CD4-positive, alpha-beta T cell treated with Interleukin-2 at 100 ng/mL for 4 hours (primary cell): ENCODE results near the gene GZF1.

Experiments
- DNase-seq: peaks from one replicate; pipeline ENCODE4 v3.0.0-alpha.2; 2020; ENCODE audit warnings: low spot score

Gene GZF1

GRCh38 chr20:23407781-23408464, 45.9 kb downstream of the GZF1 start:
- DNase-seq, result peak; percentile 38

DNA sequence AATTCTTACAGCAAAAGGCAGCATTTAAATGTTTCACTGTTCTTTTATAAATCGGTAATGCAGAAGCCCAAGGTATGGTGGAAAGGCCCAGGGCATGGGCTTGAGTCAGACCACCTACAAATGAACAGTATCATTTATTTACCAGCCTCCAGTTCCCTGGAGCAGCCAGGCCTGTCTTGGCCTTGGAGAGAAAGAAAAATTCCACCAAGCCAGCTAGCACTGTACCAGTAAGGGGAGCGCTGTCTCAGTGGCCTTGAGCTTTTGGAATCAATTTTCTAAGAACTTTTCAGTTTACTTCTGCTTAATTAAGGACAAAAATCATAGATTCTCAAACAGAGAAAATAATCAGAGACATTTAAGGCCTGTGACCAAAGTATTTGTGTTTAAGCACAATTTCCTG, 47.0 kb downstream of the GZF1 start:
- DNase-seq, result no peak

GRCh38 chr20:23409800-23410199, 47.8 kb downstream of the GZF1 start:
- no peak for DNase-seq

DNA sequence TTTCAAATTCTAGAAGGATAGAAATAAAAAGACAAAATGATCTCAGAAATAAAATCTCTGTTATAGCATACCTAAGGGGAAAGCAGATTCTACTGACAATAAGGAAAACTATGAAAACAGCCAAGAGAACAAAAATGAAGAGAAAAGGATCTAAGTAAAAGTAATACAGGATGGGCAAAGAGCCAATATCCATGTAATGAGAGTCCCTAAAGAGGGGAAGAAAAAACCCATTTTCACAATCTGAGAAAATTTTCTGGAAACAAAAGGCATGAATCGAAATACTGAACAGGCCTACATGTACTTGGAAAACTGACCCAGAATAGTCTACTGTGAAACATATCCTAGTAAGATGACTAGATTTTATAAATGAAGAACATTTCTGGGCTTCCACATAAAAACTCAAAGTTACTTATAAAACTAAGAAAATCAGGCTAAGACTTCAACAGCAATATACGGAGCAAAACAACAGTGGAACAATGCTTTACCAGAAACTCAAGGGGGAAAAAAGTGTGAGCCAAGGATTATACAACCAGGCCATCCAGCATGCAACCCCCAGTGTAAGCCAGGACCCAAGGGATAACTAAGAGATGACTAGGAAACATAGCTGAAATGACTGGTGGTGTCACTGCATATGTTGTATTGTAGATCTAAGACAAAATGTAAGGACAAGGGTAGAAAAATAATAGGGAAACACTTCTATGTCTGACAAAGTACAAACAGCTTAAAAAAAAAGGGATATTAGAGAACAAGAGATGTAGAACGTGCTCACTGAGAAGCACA, 49.1 kb downstream of the GZF1 start:
- no peak for DNase-seq

GRCh38 chr20:23412026-23412425, 50.0 kb downstream of the GZF1 start:
- DNase-seq, result no peak

GRCh38 chr20:23413862-23414422, 52.0 kb downstream of the GZF1 start:
- DNase-seq, result no peak

- DNase-seq, result no peak
These were observed 52.7 kb downstream of the GZF1 start for GRCh38 chr20:23414526-23415188.

- DNase-seq, result no peak
These were observed 53.6 kb downstream of the GZF1 start for GRCh38 chr20:23415555-23415954.

- peak; percentile 33 for DNase-seq
These were observed 54.1 kb downstream of the GZF1 start for GRCh38 chr20:23415959-23416583.

DNA sequence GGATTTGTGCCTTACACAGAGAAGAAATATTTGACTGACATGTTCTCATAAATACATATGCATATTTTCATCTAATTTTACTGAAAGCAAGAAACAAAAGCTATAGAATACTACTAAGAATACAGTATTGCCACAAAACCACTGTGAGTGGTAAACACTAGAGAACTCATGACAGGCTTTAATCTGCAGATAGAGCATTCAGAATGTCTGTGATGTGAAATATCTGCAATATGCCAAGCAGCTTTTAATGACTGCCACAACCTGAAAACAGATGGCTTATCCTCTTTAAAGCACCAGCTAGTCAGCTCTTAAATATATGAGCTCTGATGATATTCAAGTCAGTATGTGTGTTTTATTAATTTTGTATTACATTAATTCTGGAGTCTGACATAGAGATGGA, 55.9 kb downstream of the GZF1 start:
- no peak for DNase-seq

DNA sequence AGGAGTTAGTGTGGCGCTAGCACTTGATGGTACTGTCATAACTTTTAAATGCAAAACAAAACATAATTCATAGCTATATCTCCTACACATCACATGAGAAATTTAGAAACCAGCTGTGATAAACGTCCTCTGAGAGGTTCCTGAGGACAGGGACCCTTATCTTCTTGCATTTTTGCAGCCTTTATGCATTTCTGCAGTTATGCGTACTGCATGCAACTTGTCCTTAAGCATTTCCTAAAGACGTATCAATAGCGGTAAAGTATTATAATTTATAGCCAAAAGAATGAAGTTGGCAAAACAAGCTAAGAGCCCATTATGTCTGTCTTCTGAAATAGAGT, 57.6 kb downstream of the GZF1 start:
- no peak for DNase-seq

DNA sequence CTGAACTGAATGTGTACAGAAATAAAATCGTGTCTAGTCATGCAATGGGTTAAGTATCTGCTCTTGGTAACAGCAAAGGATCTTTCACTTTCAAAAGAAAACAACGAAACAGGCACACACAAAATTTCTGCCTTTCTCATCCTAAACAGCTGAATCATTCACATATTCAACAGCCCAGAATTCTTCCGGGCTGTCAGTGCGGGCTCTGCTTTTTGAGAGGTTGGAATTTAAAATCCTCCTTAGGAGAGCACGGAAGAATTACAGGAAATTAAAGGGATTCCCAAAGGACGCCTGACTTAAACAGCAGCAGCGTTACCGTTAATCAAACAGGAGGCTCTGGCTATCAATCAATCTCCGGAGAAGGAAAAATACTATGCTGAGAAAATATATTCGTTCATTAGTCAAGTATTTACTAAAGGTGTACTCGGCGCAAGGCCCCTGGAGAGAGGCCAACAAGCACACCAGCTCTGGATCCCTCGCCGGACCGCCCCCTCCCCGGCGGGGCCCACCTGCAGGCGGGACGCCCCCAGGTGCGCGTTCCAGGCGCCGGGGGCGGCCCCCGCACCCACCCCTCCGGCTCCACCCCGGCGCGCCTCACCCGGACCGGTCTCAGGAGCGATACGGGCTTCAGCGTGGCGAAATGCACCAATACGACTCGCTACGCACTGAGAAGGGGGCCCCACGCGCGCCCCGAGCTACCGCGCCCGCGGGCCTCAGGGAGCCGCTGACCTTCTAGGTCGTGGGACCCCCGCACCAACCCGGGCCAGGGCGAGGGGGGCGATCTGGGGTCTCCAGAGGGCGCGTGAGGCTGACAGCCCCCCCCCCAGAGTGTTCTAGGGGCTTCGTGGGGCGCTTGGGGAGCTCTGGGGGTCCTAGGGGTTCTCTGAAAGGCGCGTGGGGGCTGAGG, 58.3 kb downstream of the GZF1 start:
- DNase-seq, result peak; percentile 24

DNA sequence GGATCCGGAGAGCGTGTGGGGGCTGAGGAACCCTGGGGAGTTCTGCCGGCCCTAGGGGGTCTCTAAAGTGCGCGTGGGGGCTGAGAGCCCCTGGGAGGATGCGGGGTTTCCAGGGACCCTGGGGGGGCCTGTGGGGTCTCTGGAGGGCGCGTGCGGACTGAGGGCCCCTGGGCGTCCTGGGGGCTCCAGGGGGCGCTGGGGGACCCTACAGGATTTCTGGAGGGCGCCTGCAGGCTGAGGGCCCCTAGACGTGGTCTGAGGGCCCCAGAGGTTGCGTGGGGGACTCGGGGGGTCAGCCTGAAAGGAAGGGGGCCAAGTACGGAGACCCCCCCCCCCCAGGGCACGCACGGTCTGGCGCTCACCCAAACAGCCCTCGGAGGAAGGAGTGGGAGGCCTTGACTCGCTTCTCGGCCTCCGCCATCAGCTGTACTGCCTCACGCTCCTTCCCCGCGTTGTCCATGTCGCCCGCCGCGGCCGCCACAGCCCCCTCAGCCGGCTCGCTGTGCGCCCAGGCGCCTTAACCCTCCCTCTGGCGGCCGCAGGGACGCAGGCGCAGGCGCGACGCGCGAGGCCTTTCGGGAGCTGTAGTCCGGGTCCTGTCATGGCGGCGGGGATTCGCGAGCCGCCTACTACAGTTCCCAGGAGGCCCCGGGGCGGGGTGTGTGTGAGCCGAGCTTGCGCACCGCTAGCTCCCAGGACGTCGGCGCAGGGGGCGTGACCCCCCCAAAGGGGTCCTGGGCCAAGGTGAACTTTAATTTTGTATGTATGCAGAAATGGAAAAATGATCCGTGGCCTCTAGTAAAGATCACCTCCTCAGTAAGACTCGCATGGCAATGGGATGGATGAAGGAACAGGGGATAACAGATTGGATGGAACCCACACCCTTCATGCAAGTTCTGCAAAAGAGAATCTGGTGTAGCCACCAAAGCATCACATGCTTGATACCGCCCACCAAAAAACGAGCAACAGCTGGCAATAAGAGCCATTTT, 59.3 kb downstream of the GZF1 start, which contains the start of gene NAPB:
Gene NAPB, minus strand, starts transcription at position 546 of the 989 bp plus-strand sequence. Its CDS starts 86 bp downstream, at position 460.
- DNase-seq, result peak; percentile 92
